Heart right ventricle (tissue), 16 donors: ENCODE results near the gene SPATS2. TPM values are rescaled to one million over a fixed set of nuclear protein-coding genes. Genes with fewer than 3 reads are reported as not detected.

Experiments used
- ATAC-seq, 8 donors: fragments of 200-7000 bp; cut with Tn5 transposase; one replicate each; pipeline ENCODE4 v1.9.1; 2020; ENCODE audit warnings: mild to moderate bottlenecking in 8 of 8, moderate library complexity in 8 of 8, moderate number of reproducible peaks in 1 of 8
- DNase-seq, 2 donors: peaks; one replicate each; pipeline ENCODE4 v3.0.0-alpha.2; 2020
- H3K27ac ChIP-seq, 10 donors: fragments of 200-600 bp; sonication (generic) in 2 of 10; one replicate each; pipeline versions ENCODE4 v1.5.0 to v1.8.0; 2020 to 2022; ENCODE audit warnings: mild to moderate bottlenecking in 3 of 10
- H3K27me3 ChIP-seq, 7 donors: fragments of 200-600 bp; one replicate each; pipeline ENCODE4 v1.8.0; 2021 to 2022; ENCODE audit warnings: mild to moderate bottlenecking in 2 of 7
- H3K36me3 ChIP-seq, 9 donors: fragments of 200-600 bp; sonication (generic) in 1 of 9; one replicate each; pipeline versions ENCODE4 v1.5.0 to v1.8.0; 2020 to 2022; ENCODE audit warnings: mild to moderate bottlenecking in 2 of 9
- H3K4me1 ChIP-seq, 9 donors: fragments of 200-600 bp; sonication (generic) in 1 of 9; one replicate each; pipeline versions ENCODE4 v1.5.0 to v1.8.0; 2020 to 2022; ENCODE audit warnings: mild to moderate bottlenecking in 4 of 9
- H3K4me3 ChIP-seq, 10 donors: fragments of 200-600 bp; sonication (generic) in 2 of 10; one replicate each; pipeline versions ENCODE4 v1.5.0 to v1.8.0; 2020 to 2022; ENCODE audit warnings: mild to moderate bottlenecking in 7 of 10, moderate library complexity in 2 of 10
- H3K9me3 ChIP-seq, 11 donors: fragments of 200-600 bp in 10 of 11; sonication (generic) in 2 of 11; one replicate each; pipeline versions ENCODE4 v1.5.0 to v1.8.0; 2013 to 2022; ENCODE audit warnings: mild to moderate bottlenecking in 2 of 11, control low read depth in 1 of 11, moderate library complexity in 1 of 11
- CTCF ChIP-seq, 9 donors: fragments of 200-600 bp; sonication (generic) in 2 of 9; IDR thresholded peaks; one replicate each; pipeline versions ENCODE4 v1.5.0 to v1.8.0; 2021 to 2022; ENCODE audit warnings: antibody characterized with exemption in 9 of 9, mild to moderate bottlenecking in 5 of 9, moderate library complexity in 1 of 9
- WGBS, 2 donors: extraction: QIAGEN DNeasy Blood & Tissue Kit; methylation state at CpG; one replicate each; pipeline ENCODE4 v1.1.7; 2013; ENCODE audit warnings: inconsistent platforms in 1 of 2; 5-methylcytosine and 5-hydroxymethylcytosine counted together
- intact Hi-C, 10 donors: fragments of 100-400 bp; cut with DNase I; formaldehyde crosslinking; loops; one replicate each; pipeline versions ENCODE4 v1.11.1 to v1.14.2; 2022
- polyA plus RNA-seq, 2 donors: library from polyadenylated mRNA; stranded (reverse); fragments of 200-250 nt; gene quantifications; one replicate each; pipeline ENCODE4 v1.2.3, GENCODE V29; 2013
- total RNA-seq, 10 donors: library from RNA; stranded (reverse); fragmentation: NEBNext Ultra II Directional in 3 of 10; extraction: Animal tissue kit (Norgen Biotek cat#: 25700) in 3 of 10; gene quantifications; one replicate each; pipeline versions ENCODE4 v1.2.1 to v1.2.4, GENCODE V29; 2021 to 2023
- donor health status: Arrhythmogenic right ventricular cardiomyopathy.
- donor health status: ischemic (EF 13 %, LVEDD 7.1; RV severe dilation, severe dysfunction).
- donor health status: healthy with polysubstance abuse.
- donor health status: DM: no; HTN: yes; CAD: no.
- donor health status: DM: no; HTN: no; CAD: no.
- donor health status: ischemic (EF 25% LVEDD 6.9; RV normal size, moderate dysfunction).
- donor health status: ischemic (EF 25% LVEDD 5.7; RV mildly dilated, moderate dysfunction).
- donor health status: healthy.
- donor health status: DM: yes; HTN: yes; CAD: no.
- donor health status: Ischemic cardiomyopathy.
- donor health status: ischemic (EF 35%, LVEDD 5.7; RV mildly dilated, moderate dysfunction).
- donor health status: nonischemic (EF 11% LVEDD 7.7; RV severe dilation, severe dysfunction).
- donor health status: DM: yes; HTN: yes; CAD: no.
- donor health status: PGD.
- donor health status: ischemic (EF 29% LVEDD 5.4; RV normal size, mild dysfunction).
- donor health status: nonischemic (EF 23%, LVEDD 6.1; RV moderate dilation, normal function).

The SPATS2 gene
- total and polyA plus RNA-seq, 12 donors, result 3.5 to 11.5 (median 5.1) TPM

- Histone ChIP-seq H3K4me1 (peaks cover 0 to 39% (median 14%) of the 10 kb centered on the region in 9 donors), H3K27me3 (peaks cover 0 to 49% (median 36%) of the 10 kb centered on the region in 7 donors), H3K36me3 (no peaks in the 10 kb centered on the region), H3K4me3 (peak overlapping the region; percentile 39 to 60 (median 54)), H3K27ac (peak overlapping the region in 1 of 10 donors; percentile 20), H3K9me3 (no peaks in the 10 kb centered on the region)
- DNase-seq, result no peak
- ATAC-seq, result peak in 5 of 8 donors; percentile 4 to 38 (median 7)
- intact Hi-C loops, result loop anchor here in 1 of 10 donors (10.0 kb wide), 1 partner anchor 47 kb away; no protein-coding TSS in a partner anchor
- WGBS, 2 donors, result 1% methylated on average over 49 to 61 of the region's 61 CpGs
- no peak for TF ChIP-seq CTCF (IDR thresholded peaks at IDR 0.05)
Observed at GRCh38 chr12:49537752-49538509, 170.7 kb downstream of the SPATS2 start.

GRCh38 chr12:49538510-49539403 is 171.5 kb downstream of the SPATS2 start, which contains the start of gene KCNH3:
Gene KCNH3 (plus strand): TSS chr12:49539030. CDS start chr12:49539417, 387 bp downstream.
- 1 to 2% methylated on average over 56 to 107 of the region's 107 CpGs for WGBS, 2 donors

GRCh38 chr12:49539406-49540228 is 172.4 kb downstream of the SPATS2 start:
- intact Hi-C loops, result loop anchor here in 1 of 10 donors (10.0 kb wide), 1 partner anchor 45 kb away; no protein-coding TSS in a partner anchor
- DNase-seq (no peak), ATAC-seq (no peak)
- peaks cover 0 to 61% (median 36%) of the 10 kb centered on the region in 7 donors for H3K27me3 ChIP-seq
- no peak for TF ChIP-seq CTCF (IDR thresholded peaks at IDR 0.05)
- WGBS, 2 donors, result 13 to 16% methylated on average over 45 to 47 of the region's 47 CpGs
- peaks cover 0 to 39% (median 14%) of the 10 kb centered on the region in 9 donors for H3K4me1 ChIP-seq
- peak overlapping the region in 2 of 10 donors; percentile 37 to 60 for H3K4me3 ChIP-seq
- no peak overlapping the region for H3K27ac ChIP-seq
- no peaks in the 10 kb centered on the region for H3K9me3 ChIP-seq
- H3K36me3 ChIP-seq, result no peaks in the 10 kb centered on the region

More at GRCh38 chr12:49538510-49539403, 171.5 kb downstream of the SPATS2 start, which contains the start of gene KCNH3:
- DNase-seq (peak; percentile 80 to 84), ATAC-seq (peak; percentile 69 to 88 (median 83))
- TF ChIP-seq CTCF (IDR thresholded peaks at IDR 0.05), result peak in 1 of 9 donors; percentile 7
- Histone ChIP-seq H3K9me3 (no peaks in the 10 kb centered on the region), H3K36me3 (no peaks in the 10 kb centered on the region), H3K4me1 (peaks cover 0 to 39% (median 14%) of the 10 kb centered on the region in 9 donors), H3K27me3 (peaks cover 0 to 54% (median 36%) of the 10 kb centered on the region in 7 donors), H3K27ac (peak within 1 kb of the TSS in 1 of 10 donors; percentile 20), H3K4me3 (peak within 1 kb of the TSS; percentile 39 to 60 (median 54))
- intact Hi-C loops, result loop anchor here in 1 of 10 donors (10.0 kb wide), 1 partner anchor 46 kb away; no protein-coding TSS in a partner anchor
